Measurements from ENCODE around the gene PDXP.

Gene PDXP

DNA sequence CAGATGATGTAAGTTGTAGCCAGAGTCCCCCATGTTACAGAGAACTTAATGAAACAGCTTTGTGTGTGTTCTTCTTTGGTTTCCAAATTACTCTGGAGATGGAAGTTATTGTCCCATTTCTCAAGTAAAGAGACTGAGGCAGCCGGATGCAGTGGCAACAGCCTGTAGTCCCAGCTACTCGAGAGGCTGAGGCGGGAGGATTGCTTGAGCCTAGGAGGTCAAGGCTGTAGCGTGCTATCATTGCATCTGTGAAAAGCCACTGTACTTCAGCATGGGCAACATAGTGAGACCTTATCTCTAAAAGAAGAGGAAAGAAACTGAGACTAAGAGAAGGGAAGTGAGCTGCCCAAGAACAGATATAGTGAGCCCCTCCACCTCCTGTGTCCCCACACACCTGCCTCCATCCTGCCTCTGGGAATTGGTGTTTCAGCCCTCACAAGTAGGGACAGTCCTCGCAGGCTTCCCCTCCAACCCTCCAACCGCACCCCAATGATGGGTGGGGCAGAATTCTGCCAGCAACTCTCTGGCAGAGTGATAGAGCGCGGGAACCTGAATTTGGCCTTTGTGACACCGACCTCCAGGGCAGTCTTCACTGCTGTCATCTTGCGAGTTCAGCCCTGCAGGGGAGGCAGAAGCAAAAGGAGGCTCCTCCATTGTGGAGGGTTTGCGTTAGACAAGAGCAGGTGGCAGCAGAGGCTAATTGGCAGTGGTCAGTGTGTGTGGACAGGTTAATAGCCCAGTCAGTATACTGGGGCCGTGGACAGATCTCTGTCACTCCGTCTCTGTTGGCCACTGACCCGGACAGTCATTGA, 1.6 kb downstream of the PDXP start:
- Histone ChIP-seq H3K27ac (peak overlapping the region; percentile 93; the same call in 1 of the 2 replicates), H3K4me1 (peaks cover 60% of the 10 kb centered on the region), H3K36me3 (peaks cover 11% of the 10 kb centered on the region), H3K27me3 (no peaks in the 10 kb centered on the region), H4K20me1 (peaks cover 62% of the 10 kb centered on the region), H3K9me3 (no peaks in the 10 kb centered on the region), H3K9ac (peak overlapping the region; percentile 91), H3K4me3 (peak overlapping the region; percentile 93), H3K4me2 (peak overlapping the region; percentile 97)
- no peak for TF ChIP-seq Cebpa-rat (IDR thresholded peaks at IDR 0.05)

DNA sequence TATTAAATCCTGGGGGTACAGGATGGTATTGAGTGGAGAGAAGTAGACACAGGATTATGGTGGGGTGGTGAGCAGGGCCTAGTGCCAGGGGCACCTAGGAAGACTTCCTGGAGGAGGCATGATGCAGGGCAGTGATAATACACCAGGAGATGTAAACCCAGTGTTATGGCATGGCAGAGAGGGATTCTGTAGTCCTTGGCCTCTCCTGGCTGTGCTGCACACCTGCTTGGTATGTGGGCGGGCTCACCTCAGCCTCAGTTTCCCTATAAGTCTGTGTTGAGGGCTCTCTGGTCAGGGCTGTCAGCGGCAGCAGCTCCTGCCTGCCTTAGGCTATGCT, 2.2 kb downstream of the PDXP start:
- no peak for TF ChIP-seq Cebpa-rat (IDR thresholded peaks at IDR 0.05)
- Histone ChIP-seq H3K9ac (peak overlapping the region; percentile 91), H3K36me3 (peaks cover 17% of the 10 kb centered on the region), H3K4me2 (peak overlapping the region; percentile 97), H4K20me1 (peaks cover 67% of the 10 kb centered on the region), H3K4me1 (peaks cover 60% of the 10 kb centered on the region), H3K4me3 (peak overlapping the region; percentile 93), H3K9me3 (no peaks in the 10 kb centered on the region), H3K27me3 (no peaks in the 10 kb centered on the region), H3K27ac (no peak overlapping the region)

DNA sequence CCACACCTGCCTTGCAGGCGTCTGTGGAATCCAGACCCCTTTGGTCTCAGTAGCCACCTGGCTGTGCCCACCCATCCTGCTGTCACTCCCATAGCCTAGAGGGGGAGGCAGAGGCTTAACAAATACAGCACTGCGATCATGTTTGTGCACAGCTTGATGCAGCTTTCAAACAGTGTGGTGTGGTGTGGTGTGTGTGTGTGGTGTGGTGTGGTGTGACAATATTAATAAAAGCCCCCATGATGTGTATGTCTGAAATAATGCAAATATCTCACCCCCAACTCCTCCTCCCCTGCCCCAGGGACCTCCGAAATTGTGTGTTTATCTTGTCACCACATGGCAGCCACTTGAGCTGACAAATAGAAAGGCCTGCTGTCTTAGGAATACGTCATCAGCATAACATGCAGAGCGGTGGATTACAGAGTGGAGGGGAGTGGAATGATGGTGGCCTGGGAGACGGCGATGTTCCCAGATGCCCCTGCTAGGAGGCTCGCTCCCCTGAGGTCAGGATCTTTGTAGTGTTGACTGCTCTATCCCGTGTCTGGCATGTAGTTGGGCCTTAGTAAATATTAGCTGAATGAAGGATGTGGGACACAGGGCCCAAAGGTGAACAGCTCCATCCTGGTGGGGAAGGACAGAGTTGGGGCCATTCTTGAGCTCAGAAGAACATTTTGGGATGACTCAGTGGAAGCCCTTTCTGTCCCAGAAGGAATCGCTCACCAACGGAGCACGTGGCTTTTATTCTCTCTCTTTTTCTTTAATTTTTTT, 2.8 kb downstream of the PDXP start:
- peak overlapping the region; percentile 52 for H3K27ac ChIP-seq
- H3K4me1 ChIP-seq, result peaks cover 60% of the 10 kb centered on the region
- no peaks in the 10 kb centered on the region for H3K27me3 ChIP-seq
- peak overlapping the region; percentile 93 for H3K4me3 ChIP-seq
- peaks cover 74% of the 10 kb centered on the region for H4K20me1 ChIP-seq
- peak overlapping the region; percentile 58; the same call in 1 of the 2 replicates for H3K9ac ChIP-seq
- H3K9me3 ChIP-seq, result no peaks in the 10 kb centered on the region
- TF ChIP-seq Cebpa-rat (IDR thresholded peaks at IDR 0.05), result no peak
- peaks cover 24% of the 10 kb centered on the region for H3K36me3 ChIP-seq
- peak overlapping the region; percentile 97 for H3K4me2 ChIP-seq

DNA sequence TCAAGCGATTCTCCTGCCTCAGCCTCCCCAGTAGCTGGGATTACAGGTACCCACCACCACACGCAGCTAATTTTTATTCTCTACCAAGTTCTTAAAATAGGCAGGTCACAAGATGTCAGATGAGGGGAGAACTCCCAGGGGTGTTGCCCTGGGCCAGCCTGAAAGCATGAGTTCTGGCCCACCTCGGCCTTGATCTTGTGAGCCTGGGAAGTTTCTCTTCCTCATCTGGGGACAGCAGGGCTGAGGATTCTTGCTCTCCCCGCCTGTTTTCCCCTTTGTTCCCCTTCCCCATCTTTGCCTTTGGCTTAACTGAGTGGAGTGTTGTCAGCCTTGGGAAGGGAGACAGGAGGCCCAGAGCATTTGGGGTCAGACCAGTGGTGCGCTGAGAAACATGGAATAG, 3.5 kb downstream of the PDXP start:
- H3K36me3 ChIP-seq, result peaks cover 31% of the 10 kb centered on the region
- H3K9me3 ChIP-seq, result no peaks in the 10 kb centered on the region
- no peaks in the 10 kb centered on the region for H3K27me3 ChIP-seq
- no peak overlapping the region for H3K4me3 ChIP-seq
- no peak for TF ChIP-seq Cebpa-rat (IDR thresholded peaks at IDR 0.05)
- peak overlapping the region; percentile 58; the same call in 1 of the 2 replicates for H3K9ac ChIP-seq
- H3K27ac ChIP-seq, result peak overlapping the region; percentile 52
- H3K4me2 ChIP-seq, result peak overlapping the region; percentile 97
- H4K20me1 ChIP-seq, result peaks cover 81% of the 10 kb centered on the region
- H3K4me1 ChIP-seq, result peaks cover 60% of the 10 kb centered on the region

- Histone ChIP-seq H3K27ac (no peak overlapping the region), H3K27me3 (no peaks in the 10 kb centered on the region), H3K4me3 (no peak overlapping the region), H3K4me1 (peaks cover 53% of the 10 kb centered on the region), H3K9ac (no peak overlapping the region), H3K4me2 (peak overlapping the region; percentile 97), H3K36me3 (peaks cover 46% of the 10 kb centered on the region), H4K20me1 (peaks cover 96% of the 10 kb centered on the region), H3K9me3 (no peaks in the 10 kb centered on the region)
- no peak for TF ChIP-seq Cebpa-rat (IDR thresholded peaks at IDR 0.05)
These were observed 5.1 kb downstream of the PDXP start for GRCh38 chr22:37663521-37664140.

- Histone ChIP-seq H3K9me3 (no peaks in the 10 kb centered on the region), H3K4me3 (no peak overlapping the region), H3K27me3 (no peaks in the 10 kb centered on the region), H3K27ac (no peak overlapping the region), H3K4me1 (peaks cover 54% of the 10 kb centered on the region), H3K9ac (no peak overlapping the region), H3K4me2 (no peak overlapping the region), H3K36me3 (peaks cover 49% of the 10 kb centered on the region), H4K20me1 (peaks cover 91% of the 10 kb centered on the region)
- TF ChIP-seq Cebpa-rat (IDR thresholded peaks at IDR 0.05), result no peak
These were observed 6.0 kb downstream of the PDXP start for GRCh38 chr22:37664249-37665101.

DNA sequence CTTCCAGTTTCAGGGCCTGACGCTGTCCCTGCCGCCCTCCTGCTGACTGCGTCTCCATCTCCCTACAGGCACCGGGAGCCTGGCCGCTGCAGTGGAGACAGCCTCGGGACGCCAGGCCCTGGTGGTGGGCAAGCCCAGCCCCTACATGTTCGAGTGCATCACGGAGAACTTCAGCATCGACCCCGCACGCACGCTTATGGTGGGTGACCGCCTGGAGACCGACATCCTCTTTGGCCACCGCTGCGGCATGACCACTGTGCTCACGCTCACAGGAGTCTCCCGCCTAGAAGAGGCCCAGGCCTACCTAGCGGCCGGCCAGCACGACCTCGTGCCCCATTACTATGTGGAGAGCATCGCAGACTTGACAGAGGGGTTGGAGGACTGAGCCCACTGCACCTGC, 7.0 kb downstream of the PDXP start:
- no peak for TF ChIP-seq Cebpa-rat (IDR thresholded peaks at IDR 0.05)
- Histone ChIP-seq H3K4me1 (peaks cover 47% of the 10 kb centered on the region), H3K27me3 (no peaks in the 10 kb centered on the region), H3K4me2 (no peak overlapping the region), H3K4me3 (no peak overlapping the region), H3K27ac (no peak overlapping the region), H3K9ac (no peak overlapping the region), H3K9me3 (no peaks in the 10 kb centered on the region), H4K20me1 (peaks cover 81% of the 10 kb centered on the region), H3K36me3 (peaks cover 52% of the 10 kb centered on the region)

GRCh38 chr22:37669586-37669985, 11.1 kb downstream of the PDXP start:
- Histone ChIP-seq H4K20me1 (peaks cover 40% of the 10 kb centered on the region), H3K9ac (no peak overlapping the region), H3K4me1 (peaks cover 44% of the 10 kb centered on the region), H3K36me3 (peaks cover 47% of the 10 kb centered on the region), H3K4me3 (no peak overlapping the region), H3K4me2 (no peak overlapping the region), H3K27ac (no peak overlapping the region), H3K27me3 (no peaks in the 10 kb centered on the region), H3K9me3 (no peaks in the 10 kb centered on the region)
- no peak for TF ChIP-seq Cebpa-rat (IDR thresholded peaks at IDR 0.05)
